ENCODE results near the gene ELSPBP1.

DNA sequence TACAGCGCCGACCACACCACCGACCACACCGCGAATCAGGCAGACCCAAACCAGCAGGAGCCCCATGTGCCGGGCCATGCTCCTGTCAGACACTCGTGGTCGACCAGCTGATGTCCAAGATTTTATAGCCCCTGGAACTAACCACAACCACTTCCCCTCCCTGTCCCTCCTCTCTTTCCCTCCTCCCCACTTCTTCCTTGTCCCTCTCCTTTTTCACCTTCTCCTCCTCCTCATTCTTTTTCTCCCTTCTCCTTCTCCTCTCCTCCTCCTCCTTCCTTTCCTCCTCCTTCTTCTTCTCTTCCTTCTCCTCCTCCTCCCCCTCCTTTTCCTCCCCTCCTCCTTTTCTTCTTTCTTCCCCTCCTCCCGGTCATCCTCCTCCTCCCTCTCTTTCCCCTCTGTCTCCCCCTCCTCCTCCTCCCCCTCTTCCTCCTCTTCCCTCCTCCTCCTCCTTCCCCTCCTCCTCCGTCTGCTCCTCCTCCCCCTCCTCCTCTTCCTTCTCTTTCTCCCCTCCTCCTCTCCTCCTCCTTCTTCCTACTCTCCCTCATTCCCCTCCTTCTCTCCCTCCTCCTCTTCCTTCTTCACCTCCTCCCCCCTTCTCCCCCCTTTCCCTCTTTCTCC lies 3.1 kb upstream of the ELSPBP1 start:
- TF ChIP-seq POLR2A (IDR thresholded peaks at IDR 0.05; ENCODE audit: low read depth, low read length) (no peak), TAF1 (IDR thresholded peaks at IDR 0.05; ENCODE audit: low read depth, low read length) (no peak), POLR2AphosphoS5 (IDR thresholded peaks at IDR 0.05; ENCODE audit: low read depth, low read length) (no peak), POU2F2 (IDR thresholded peaks at IDR 0.05; ENCODE audit: low read depth, low read length) (no peak), PAX5 (IDR thresholded peaks at IDR 0.05; ENCODE audit: insufficient read depth, low read length, severe bottlenecking) (no peak), SPI1 (IDR thresholded peaks at IDR 0.05; ENCODE audit: low read depth, low read length) (no peak)

Measured in GM12891 (cell line).